K562 (cell line): ENCODE results near the gene DPF1. TPM values are rescaled to one million over a fixed set of nuclear protein-coding genes. Genes with fewer than 3 reads are reported as not detected.

ENCODE experiments used
- ATF3 ChIP-seq, 2 experiments: fragments of 450-650 bp in 1 of 2; sonication (generic) in 1 of 2; formaldehyde crosslinking in 1 of 2; IDR thresholded peaks in 1 of 2; conservative IDR thresholded peaks in 1 of 2; 2 replicates each; pipeline versions ENCODE4 v1.6.1 to v1.8.1; 2016 to 2023; ENCODE audit warnings: mild to moderate bottlenecking in 2 of 2, moderate library complexity in 2 of 2, inconsistent platforms in 1 of 2, missing genetic modification reagents in 1 of 2
- BDP1 ChIP-seq: IDR thresholded peaks from 3 replicates; pipeline ENCODE4 v1.6.1; 2011; ENCODE audit not compliant: insufficient read length, insufficient read depth
- GABPB2 ChIP-seq: fragments of 250-450 bp; sonication (Bioruptor Pico); conservative IDR thresholded peaks from 2 replicates; pipeline ENCODE4 v1.5.1; 2021; ENCODE audit warnings: mild to moderate bottlenecking
- GATAD2A ChIP-seq: fragments of 450-650 bp; IDR thresholded peaks from 2 replicates; pipeline ENCODE4 v1.6.1; 2017
- JUND ChIP-seq, 2 experiments: IDR thresholded peaks; 2 replicates in 1 of 2; 3 replicates in 1 of 2; pipeline ENCODE4 v1.6.1; 2011; ENCODE audit warnings: borderline replicate concordance in 2 of 2, low read depth in 2 of 2, low read length in 2 of 2, improper control_type of control experiment in 1 of 2, missing biosample characterization in 1 of 2, missing genetic modification characterization in 1 of 2, missing genetic modification reagents in 1 of 2
- MLLT1 ChIP-seq, 2 experiments: fragments of 450-650 bp; IDR thresholded peaks; 2 replicates each; pipeline ENCODE4 v1.6.1; 2016
- U2AF1 ChIP-seq: fragments of 200-400 bp; formaldehyde crosslinking; optimal IDR thresholded peaks from 2 replicates; pipeline ENCODE3; 2017; ENCODE audit warnings: mild to moderate bottlenecking, low read depth, low read length, moderate library complexity
- polyA plus RNA-seq, 8 experiments: library from polyadenylated mRNA; depleted of rRNA in 4 of 8; stranded (reverse) in 5 of 8; unstranded in 3 of 8; fragments of >200 nt; fragmentation: Nextera tagmentation in 2 of 8; fragmentation: Illumina TruSeq in 1 of 8; extraction: Ambion mirVana in 2 of 8; extraction: Trizol in 1 of 8; gene quantifications; 2 replicates each; pipeline versions ENCODE4 v1.2.1 to v1.2.3, GENCODE V29; 2011 to 2014; ENCODE audit warnings: inconsistent platforms in 1 of 8, missing spikeins in 1 of 8
- total RNA-seq, 7 experiments: library from RNA; depleted of rRNA in 6 of 7; stranded (reverse); fragments of >200 nt in 6 of 7; fragmentation: Illumina TruSeq in 2 of 7; extraction: Trizol in 2 of 7; gene quantifications; 2 replicates each; pipeline versions ENCODE4 v1.2.1 to v1.2.3, GENCODE V29; 2011 to 2021; ENCODE audit warnings: low replicate concordance in 1 of 7
- TF ChIP-seq, protein P1 (sequence below): fragments of 450-650 bp; IDR thresholded peaks from 2 replicates; pipeline ENCODE4 v1.6.1; 2016; ENCODE audit warnings: mild to moderate bottlenecking, moderate library complexity
- TF ChIP-seq, protein P2 (sequence below), 2 experiments: fragments of 450-650 bp in 1 of 2; sonication (generic) in 1 of 2; formaldehyde crosslinking; conservative IDR thresholded peaks; 2 replicates each; pipeline versions ENCODE4 v1.4.0 to v1.8.1; 2020 to 2022; ENCODE audit warnings: mild to moderate bottlenecking in 1 of 2, missing genetic modification reagents in 1 of 2
- TF ChIP-seq, protein P3 (sequence below): sonication (generic); formaldehyde crosslinking; IDR thresholded peaks from 2 replicates; pipeline ENCODE4 v1.9.0; 2022; ENCODE audit warnings: mild to moderate bottlenecking, missing genetic modification reagents

The DPF1 gene
- total and polyA plus RNA-seq, 9 of the 15 experiments (the other 6 are each of a cell fraction or from before 2014, with no cell fraction given): 0.10 to 5.7 (median 3.1) TPM

GRCh38 chr19:38266981-38267597 is 43.1 kb upstream of the DPF1 start (continued):
- TF ChIP-seq, protein P1, sequence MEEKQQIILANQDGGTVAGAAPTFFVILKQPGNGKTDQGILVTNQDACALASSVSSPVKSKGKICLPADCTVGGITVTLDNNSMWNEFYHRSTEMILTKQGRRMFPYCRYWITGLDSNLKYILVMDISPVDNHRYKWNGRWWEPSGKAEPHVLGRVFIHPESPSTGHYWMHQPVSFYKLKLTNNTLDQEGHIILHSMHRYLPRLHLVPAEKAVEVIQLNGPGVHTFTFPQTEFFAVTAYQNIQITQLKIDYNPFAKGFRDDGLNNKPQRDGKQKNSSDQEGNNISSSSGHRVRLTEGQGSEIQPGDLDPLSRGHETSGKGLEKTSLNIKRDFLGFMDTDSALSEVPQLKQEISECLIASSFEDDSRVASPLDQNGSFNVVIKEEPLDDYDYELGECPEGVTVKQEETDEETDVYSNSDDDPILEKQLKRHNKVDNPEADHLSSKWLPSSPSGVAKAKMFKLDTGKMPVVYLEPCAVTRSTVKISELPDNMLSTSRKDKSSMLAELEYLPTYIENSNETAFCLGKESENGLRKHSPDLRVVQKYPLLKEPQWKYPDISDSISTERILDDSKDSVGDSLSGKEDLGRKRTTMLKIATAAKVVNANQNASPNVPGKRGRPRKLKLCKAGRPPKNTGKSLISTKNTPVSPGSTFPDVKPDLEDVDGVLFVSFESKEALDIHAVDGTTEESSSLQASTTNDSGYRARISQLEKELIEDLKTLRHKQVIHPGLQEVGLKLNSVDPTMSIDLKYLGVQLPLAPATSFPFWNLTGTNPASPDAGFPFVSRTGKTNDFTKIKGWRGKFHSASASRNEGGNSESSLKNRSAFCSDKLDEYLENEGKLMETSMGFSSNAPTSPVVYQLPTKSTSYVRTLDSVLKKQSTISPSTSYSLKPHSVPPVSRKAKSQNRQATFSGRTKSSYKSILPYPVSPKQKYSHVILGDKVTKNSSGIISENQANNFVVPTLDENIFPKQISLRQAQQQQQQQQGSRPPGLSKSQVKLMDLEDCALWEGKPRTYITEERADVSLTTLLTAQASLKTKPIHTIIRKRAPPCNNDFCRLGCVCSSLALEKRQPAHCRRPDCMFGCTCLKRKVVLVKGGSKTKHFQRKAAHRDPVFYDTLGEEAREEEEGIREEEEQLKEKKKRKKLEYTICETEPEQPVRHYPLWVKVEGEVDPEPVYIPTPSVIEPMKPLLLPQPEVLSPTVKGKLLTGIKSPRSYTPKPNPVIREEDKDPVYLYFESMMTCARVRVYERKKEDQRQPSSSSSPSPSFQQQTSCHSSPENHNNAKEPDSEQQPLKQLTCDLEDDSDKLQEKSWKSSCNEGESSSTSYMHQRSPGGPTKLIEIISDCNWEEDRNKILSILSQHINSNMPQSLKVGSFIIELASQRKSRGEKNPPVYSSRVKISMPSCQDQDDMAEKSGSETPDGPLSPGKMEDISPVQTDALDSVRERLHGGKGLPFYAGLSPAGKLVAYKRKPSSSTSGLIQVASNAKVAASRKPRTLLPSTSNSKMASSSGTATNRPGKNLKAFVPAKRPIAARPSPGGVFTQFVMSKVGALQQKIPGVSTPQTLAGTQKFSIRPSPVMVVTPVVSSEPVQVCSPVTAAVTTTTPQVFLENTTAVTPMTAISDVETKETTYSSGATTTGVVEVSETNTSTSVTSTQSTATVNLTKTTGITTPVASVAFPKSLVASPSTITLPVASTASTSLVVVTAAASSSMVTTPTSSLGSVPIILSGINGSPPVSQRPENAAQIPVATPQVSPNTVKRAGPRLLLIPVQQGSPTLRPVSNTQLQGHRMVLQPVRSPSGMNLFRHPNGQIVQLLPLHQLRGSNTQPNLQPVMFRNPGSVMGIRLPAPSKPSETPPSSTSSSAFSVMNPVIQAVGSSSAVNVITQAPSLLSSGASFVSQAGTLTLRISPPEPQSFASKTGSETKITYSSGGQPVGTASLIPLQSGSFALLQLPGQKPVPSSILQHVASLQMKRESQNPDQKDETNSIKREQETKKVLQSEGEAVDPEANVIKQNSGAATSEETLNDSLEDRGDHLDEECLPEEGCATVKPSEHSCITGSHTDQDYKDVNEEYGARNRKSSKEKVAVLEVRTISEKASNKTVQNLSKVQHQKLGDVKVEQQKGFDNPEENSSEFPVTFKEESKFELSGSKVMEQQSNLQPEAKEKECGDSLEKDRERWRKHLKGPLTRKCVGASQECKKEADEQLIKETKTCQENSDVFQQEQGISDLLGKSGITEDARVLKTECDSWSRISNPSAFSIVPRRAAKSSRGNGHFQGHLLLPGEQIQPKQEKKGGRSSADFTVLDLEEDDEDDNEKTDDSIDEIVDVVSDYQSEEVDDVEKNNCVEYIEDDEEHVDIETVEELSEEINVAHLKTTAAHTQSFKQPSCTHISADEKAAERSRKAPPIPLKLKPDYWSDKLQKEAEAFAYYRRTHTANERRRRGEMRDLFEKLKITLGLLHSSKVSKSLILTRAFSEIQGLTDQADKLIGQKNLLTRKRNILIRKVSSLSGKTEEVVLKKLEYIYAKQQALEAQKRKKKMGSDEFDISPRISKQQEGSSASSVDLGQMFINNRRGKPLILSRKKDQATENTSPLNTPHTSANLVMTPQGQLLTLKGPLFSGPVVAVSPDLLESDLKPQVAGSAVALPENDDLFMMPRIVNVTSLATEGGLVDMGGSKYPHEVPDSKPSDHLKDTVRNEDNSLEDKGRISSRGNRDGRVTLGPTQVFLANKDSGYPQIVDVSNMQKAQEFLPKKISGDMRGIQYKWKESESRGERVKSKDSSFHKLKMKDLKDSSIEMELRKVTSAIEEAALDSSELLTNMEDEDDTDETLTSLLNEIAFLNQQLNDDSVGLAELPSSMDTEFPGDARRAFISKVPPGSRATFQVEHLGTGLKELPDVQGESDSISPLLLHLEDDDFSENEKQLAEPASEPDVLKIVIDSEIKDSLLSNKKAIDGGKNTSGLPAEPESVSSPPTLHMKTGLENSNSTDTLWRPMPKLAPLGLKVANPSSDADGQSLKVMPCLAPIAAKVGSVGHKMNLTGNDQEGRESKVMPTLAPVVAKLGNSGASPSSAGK: no peak
- TF ChIP-seq ATF3 (IDR thresholded peaks at IDR 0.05) (peak; percentile 39; the same call in 1 of the 2 replicates), ATF3 (CRISPR knock-in tag; conservative IDR thresholded peaks at IDR 0.05) (no peak), U2AF1 (no peak), JUND (IDR thresholded peaks at IDR 0.05; ENCODE audit: borderline replicate concordance, low read depth, low read length) (peak; percentile 50; the same call in 1 of the 2 replicates), JUND (tag; IDR thresholded peaks at IDR 0.05; ENCODE audit: borderline replicate concordance, low read depth, low read length) (peak; percentile 32; the same call in 1 of the 3 replicates), GABPB2 (CRISPR knock-in tag) (no peak), MLLT1 (IDR thresholded peaks at IDR 0.05) (peak in 1 of 2 experiments; percentile 39; a peak in 1 of 4 replicates), BDP1 (no peak), GATAD2A (0 out of 2 replicates have a peak, but pooled peaks have one; percentile 61)
- TF ChIP-seq, protein P2, sequence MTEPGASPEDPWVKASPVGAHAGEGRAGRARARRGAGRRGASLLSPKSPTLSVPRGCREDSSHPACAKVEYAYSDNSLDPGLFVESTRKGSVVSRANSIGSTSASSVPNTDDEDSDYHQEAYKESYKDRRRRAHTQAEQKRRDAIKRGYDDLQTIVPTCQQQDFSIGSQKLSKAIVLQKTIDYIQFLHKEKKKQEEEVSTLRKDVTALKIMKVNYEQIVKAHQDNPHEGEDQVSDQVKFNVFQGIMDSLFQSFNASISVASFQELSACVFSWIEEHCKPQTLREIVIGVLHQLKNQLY (CRISPR knock-in tag; conservative IDR thresholded peaks at IDR 0.05): no peak
- TF ChIP-seq, protein P3, sequence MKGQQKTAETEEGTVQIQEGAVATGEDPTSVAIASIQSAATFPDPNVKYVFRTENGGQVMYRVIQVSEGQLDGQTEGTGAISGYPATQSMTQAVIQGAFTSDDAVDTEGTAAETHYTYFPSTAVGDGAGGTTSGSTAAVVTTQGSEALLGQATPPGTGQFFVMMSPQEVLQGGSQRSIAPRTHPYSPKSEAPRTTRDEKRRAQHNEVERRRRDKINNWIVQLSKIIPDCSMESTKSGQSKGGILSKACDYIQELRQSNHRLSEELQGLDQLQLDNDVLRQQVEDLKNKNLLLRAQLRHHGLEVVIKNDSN (CRISPR knock-in tag): no peak
